ENCODE data around the gene NT5M.

Gene NT5M

DNA sequence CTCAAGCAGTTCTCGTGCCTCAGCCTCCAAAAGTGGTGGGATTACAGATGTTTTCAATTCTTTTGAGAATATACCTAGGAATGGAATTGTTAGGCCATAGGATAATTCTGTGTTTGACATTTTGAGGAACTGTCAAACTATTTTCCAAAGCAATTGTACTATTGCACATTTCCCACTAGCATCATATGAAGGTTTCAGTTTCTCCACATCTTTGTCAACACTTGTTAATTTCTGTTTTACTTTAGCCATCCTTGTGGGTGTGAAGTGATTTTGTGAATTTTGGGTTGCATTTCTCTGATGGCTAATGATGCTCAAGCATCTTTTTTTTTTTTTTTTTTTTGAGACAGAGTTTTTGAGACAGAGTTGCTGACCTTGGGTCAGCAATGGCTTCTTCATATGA is 6.2 kb downstream of the NT5M start:
- Histone ChIP-seq H3K9ac (ENCODE audit: low read length) (no peak overlapping the region), H3K4me1 (ENCODE audit: control insufficient read depth, insufficient read depth, low read length) (no peaks in the 10 kb centered on the region), H3K27ac (ENCODE audit: low read depth, low read length) (no peak overlapping the region), H3K27me3 (ENCODE audit: control insufficient read depth, insufficient read depth, low read length) (no peaks in the 10 kb centered on the region), H3K36me3 (ENCODE audit: control insufficient read depth, insufficient read depth, low read length) (no peaks in the 10 kb centered on the region), H3K4me3 (ENCODE audit: low read length) (no peak overlapping the region)

DNA sequence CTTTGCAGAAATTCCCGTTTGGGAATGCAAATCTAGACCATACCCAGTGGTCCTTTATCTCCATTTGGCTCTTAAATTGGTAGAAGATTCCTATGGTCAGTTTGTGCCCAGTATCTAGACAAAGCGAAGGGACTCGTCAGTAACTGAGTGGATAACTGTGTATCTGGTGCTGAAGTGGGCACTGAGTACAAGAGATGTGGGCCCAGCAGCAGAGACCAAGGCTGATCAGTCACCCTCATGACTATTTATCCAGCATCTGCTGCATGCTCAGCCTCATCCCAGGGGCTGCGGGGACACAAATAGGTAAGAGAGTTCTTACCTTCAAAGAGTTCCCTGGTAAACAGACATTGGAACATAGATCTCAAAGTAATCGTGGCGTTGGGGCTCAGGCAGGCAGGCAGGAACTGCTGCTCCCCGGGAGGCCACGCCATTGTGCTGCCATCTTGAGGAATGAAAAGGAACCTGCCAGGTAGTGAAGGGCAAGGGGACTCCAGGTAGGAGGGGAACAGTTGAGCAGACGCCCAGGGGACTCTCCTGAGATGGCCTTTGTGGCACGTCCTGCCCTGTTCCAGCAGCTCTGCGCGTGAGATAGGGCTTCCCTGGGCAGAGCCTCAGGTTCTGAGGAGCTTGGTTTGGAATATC is 10.3 kb downstream of the NT5M start:
- peaks cover 2% of the 10 kb centered on the region for H3K36me3 ChIP-seq (ENCODE audit: control insufficient read depth, insufficient read depth, low read length)
- no peaks in the 10 kb centered on the region for H3K4me1 ChIP-seq (ENCODE audit: control insufficient read depth, insufficient read depth, low read length)
- H3K9ac ChIP-seq (ENCODE audit: low read length) = no peak overlapping the region
- H3K27ac ChIP-seq (ENCODE audit: low read depth, low read length) = no peak overlapping the region
- no peak overlapping the region for H3K4me3 ChIP-seq (ENCODE audit: low read length)
- H3K27me3 ChIP-seq (ENCODE audit: control insufficient read depth, insufficient read depth, low read length) = no peaks in the 10 kb centered on the region

DNA sequence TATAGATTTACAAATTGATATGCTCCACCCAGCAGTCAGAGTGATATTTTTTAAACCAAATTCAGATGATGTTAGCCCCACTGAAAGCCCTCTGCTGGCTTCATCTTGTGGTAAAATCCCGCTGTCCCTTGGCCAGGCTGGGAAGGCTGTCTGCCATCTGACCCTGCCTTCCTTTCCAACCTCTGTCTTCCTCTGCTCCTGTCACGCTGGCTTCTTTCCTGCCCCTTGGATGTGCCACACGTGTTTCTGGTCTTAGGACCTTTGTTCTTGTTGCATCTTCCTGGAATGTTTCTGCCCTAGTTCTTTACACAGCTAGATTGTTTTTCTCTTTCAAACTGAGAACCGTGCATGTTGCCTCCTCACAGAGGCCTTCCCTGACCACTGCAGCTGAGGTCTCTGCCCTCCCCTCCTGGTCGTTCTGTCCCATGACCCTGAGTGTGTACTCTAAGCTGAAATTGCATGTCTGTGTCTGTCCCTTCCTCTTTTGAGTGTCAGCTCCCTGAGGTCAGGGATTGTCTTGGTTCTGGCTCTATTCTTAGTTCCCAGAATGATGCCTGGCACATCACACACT is 11.4 kb downstream of the NT5M start:
- no peak overlapping the region for H3K4me3 ChIP-seq (ENCODE audit: low read length)
- peaks cover 2% of the 10 kb centered on the region for H3K36me3 ChIP-seq (ENCODE audit: control insufficient read depth, insufficient read depth, low read length)
- no peaks in the 10 kb centered on the region for H3K4me1 ChIP-seq (ENCODE audit: control insufficient read depth, insufficient read depth, low read length)
- no peak overlapping the region for H3K27ac ChIP-seq (ENCODE audit: low read depth, low read length)
- no peaks in the 10 kb centered on the region for H3K27me3 ChIP-seq (ENCODE audit: control insufficient read depth, insufficient read depth, low read length)
- H3K9ac ChIP-seq (ENCODE audit: low read length) = no peak overlapping the region

DNA sequence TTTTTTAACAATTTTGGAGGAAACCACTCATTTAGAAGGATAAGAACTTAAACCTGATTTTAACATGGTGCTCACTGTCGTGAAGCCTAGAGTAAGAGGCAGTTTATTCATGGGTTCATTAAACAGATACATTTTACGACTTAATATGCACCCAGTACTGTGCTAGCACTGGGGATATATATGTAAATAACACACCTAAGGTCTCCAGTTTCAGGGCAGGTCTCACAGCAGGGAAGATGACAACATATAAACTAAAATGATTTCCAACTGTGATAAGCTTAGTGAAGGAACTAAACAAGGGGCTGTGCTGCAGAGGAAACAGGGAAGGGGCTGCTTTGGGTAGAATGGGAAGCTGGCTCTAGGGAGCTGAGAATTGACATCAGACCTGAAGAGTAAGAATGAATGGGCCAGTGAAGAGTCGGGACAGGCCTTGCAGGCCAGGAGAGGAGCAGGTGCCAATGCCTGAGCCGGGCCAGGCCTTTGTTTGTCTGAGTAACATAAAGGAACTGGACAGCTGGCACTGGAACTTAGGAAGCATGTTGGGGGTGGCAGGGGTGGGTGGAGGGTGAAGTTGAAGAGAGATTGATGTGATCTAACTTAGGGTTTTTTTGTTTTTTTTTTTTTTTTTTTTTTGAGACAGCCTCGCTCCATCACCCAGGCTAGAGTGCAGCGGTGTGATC is 12.1 kb downstream of the NT5M start:
- H3K36me3 ChIP-seq (ENCODE audit: control insufficient read depth, insufficient read depth, low read length) = peaks cover 2% of the 10 kb centered on the region
- no peak overlapping the region for H3K4me3 ChIP-seq (ENCODE audit: low read length)
- no peaks in the 10 kb centered on the region for H3K4me1 ChIP-seq (ENCODE audit: control insufficient read depth, insufficient read depth, low read length)
- no peak overlapping the region for H3K9ac ChIP-seq (ENCODE audit: low read length)
- no peaks in the 10 kb centered on the region for H3K27me3 ChIP-seq (ENCODE audit: control insufficient read depth, insufficient read depth, low read length)
- no peak overlapping the region for H3K27ac ChIP-seq (ENCODE audit: low read depth, low read length)

DNA sequence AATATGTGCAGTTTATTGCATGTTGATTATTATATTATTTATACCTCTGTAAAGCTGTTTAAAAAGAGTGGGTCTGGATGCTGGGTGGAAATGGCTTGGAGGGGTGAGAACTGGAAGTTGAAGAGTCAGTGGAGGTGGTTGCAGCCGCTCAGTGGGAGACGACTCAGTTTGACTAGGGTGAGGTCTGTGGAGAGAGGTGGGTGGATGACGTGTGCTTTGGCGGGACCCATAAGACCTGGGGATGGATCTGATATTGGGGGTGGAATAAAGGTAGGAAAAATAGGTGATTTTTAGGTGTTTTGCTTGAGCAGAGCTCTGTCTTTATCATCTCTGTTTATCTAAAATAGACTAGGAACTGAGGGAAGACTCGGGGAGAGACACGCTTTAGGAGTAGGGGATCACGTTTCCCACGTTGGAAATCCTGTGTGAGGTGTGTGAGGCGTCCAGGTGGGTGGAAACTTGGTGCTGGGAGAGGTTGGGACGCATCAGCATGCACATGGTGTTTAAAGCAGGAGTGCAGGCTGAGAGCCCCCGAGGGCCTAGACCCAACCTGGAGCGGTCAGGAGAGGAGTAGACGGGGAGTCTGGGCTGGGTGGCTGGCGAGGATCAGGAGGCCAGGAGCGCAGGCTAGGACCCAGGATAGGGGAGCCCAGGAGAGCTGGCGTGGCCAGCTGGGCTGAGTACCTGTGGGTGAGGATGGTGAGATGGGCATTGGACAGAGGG is 17.2 kb downstream of the NT5M start:
- Histone ChIP-seq H3K9ac (ENCODE audit: low read length) (no peak overlapping the region), H3K4me1 (ENCODE audit: control insufficient read depth, insufficient read depth, low read length) (no peaks in the 10 kb centered on the region), H3K27me3 (ENCODE audit: control insufficient read depth, insufficient read depth, low read length) (no peaks in the 10 kb centered on the region), H3K27ac (ENCODE audit: low read depth, low read length) (no peak overlapping the region), H3K36me3 (ENCODE audit: control insufficient read depth, insufficient read depth, low read length) (no peaks in the 10 kb centered on the region), H3K4me3 (ENCODE audit: low read length) (no peak overlapping the region)

DNA sequence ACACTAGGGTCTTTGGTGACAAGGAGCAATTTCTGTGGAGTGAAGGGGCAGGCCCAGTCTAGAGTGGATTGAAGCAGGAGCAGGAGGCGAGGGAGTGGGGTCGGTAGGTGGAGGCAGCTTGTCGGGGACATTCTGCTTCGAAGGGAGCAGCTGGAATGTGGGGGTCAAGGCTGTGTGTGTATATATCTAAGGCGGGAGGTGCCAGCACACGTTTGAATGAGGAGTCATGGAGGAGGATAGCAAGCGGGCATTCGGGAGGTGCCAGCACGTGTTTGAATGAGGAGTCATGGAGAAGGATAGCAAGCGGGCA is 17.7 kb downstream of the NT5M start:
- Histone ChIP-seq H3K27me3 (ENCODE audit: control insufficient read depth, insufficient read depth, low read length) (no peaks in the 10 kb centered on the region), H3K27ac (ENCODE audit: low read depth, low read length) (no peak overlapping the region), H3K4me1 (ENCODE audit: control insufficient read depth, insufficient read depth, low read length) (no peaks in the 10 kb centered on the region), H3K9ac (ENCODE audit: low read length) (no peak overlapping the region), H3K36me3 (ENCODE audit: control insufficient read depth, insufficient read depth, low read length) (no peaks in the 10 kb centered on the region), H3K4me3 (ENCODE audit: low read length) (no peak overlapping the region)

DNA sequence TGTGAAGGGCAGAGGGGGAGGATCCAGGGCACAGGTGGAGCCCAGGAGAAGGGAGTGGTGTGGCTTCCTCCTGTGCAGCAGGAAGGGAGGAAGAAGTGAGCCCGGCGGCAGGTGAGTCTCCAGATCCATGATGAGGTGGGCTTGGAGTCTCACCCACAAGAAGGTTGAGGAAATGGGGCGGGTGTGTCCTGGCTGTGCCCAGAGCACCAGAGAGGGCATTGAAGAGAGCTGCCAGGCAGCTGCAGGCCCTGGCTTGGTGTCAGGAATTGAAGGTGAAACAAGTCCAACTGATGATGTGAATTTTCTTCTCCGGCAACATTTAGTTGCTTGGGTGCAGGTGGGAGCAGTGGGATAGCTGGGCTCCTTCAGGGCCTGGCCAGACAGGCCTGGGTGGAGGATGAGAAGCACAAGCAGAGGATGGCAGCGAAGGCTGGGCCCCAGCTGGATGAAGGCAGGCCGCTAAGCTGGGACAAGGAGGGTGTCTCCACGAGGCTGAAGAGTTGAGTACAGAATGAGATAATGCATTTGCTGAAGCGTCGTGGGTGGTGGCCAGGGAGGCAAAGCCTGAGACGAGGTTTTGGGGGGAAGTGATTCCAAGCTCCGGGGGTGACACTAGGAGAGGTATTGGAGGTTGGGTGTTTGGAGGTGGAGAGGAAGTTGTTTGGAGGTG is 18.3 kb downstream of the NT5M start:
- Histone ChIP-seq H3K4me1 (ENCODE audit: control insufficient read depth, insufficient read depth, low read length) (no peaks in the 10 kb centered on the region), H3K36me3 (ENCODE audit: control insufficient read depth, insufficient read depth, low read length) (peaks cover 2% of the 10 kb centered on the region), H3K9ac (ENCODE audit: low read length) (no peak overlapping the region), H3K27me3 (ENCODE audit: control insufficient read depth, insufficient read depth, low read length) (no peaks in the 10 kb centered on the region), H3K4me3 (ENCODE audit: low read length) (no peak overlapping the region), H3K27ac (ENCODE audit: low read depth, low read length) (no peak overlapping the region)

DNA sequence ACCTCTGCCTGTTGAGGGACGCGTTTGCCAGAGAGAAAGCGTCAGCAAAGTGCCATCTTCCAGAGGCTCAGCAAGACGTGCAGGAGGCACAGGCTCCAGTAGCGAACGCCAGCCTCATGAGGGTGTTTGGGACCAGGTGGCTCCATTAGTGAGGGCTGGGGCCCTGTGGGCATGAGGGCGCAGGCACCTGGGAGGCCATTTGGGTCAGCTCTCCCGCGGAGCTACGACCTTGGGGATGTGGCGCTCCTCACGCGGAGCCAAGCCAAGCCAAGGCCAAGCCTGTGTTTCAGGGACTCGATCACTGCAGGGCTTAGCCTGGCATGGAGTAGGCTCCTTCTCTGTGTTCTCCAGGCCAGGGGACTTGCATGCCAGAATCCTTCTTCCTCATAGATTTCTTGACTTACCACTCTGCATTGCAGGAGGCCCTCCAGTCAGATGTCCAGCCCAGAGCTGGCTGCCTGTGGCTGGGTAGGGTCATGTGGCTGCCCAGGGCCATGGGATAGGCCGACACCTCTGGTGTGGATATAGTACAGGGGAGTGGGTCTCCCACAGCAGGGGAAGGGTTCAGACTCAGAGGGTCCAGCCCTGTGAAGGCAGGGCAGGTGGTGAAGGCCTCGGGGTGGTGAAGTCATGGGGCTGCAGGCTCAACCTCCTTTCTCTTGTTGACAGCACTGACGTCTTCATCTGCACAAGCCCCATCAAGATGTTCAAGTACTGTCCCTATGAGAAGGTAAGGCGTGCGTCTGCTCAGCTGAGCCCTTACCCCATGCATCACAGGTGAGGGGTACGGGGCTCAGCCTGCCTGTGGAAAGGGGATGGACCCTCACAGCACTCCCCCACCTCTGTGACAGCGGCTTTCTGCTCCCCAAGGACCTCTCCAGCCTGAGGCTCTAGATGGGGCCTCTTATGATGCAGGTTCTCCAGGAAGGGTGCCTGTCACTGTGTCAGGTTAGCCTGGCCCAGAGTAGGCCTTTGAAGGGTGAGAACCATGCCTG is 19.6 kb downstream of the NT5M start:
- Histone ChIP-seq H3K4me3 (ENCODE audit: low read length) (no peak overlapping the region), H3K4me1 (ENCODE audit: control insufficient read depth, insufficient read depth, low read length) (no peaks in the 10 kb centered on the region), H3K36me3 (ENCODE audit: control insufficient read depth, insufficient read depth, low read length) (peaks cover 2% of the 10 kb centered on the region), H3K27me3 (ENCODE audit: control insufficient read depth, insufficient read depth, low read length) (no peaks in the 10 kb centered on the region), H3K9ac (ENCODE audit: low read length) (no peak overlapping the region), H3K27ac (ENCODE audit: low read depth, low read length) (no peak overlapping the region)

DNA sequence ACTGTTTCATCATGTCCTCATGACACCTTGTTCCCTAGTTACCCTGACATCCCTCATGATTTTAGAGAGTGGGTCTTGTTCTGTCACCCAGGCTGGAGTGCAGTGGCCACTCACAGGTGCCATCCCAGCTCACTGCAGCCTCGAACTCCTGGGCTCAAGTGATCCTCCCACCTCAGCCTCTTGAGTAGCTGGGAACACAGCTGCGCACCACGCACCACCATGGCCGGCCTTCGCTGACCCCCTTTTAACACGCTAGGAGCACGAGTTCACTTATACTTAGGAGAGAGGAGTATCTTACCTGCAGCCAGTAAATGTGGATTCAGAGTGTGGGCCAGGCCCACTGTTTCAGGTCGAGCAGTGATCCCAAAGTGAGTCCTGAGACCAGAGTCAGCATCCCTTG is 21.4 kb downstream of the NT5M start:
- Histone ChIP-seq H3K4me1 (ENCODE audit: control insufficient read depth, insufficient read depth, low read length) (no peaks in the 10 kb centered on the region), H3K4me3 (ENCODE audit: low read length) (no peak overlapping the region)

DNA sequence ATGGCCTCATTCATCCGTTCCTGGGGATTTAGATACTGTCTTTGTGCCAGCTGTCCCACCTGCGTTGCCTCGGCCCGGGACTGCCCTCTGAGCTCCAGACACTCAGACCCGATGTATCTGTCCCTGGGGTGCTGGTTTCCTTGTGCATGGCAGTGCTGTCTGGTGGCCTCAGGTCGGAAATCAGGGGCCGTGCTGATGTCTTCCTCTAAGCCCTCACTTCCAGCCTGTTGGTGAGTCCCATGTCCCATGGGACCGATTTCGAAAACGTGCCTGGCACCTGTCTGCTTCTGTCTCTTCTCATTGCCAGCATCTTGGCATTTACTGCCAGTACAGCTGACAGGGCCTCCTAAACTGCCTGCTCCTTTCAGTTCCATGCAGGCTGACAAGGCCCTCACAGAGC is 22.1 kb downstream of the NT5M start:
- H3K9ac ChIP-seq (ENCODE audit: low read length) = no peak overlapping the region
- no peaks in the 10 kb centered on the region for H3K27me3 ChIP-seq (ENCODE audit: control insufficient read depth, insufficient read depth, low read length)
- H3K27ac ChIP-seq (ENCODE audit: low read depth, low read length) = no peak overlapping the region
- peaks cover 2% of the 10 kb centered on the region for H3K36me3 ChIP-seq (ENCODE audit: control insufficient read depth, insufficient read depth, low read length)
- no peaks in the 10 kb centered on the region for H3K4me1 ChIP-seq (ENCODE audit: control insufficient read depth, insufficient read depth, low read length)
- no peak overlapping the region for H3K4me3 ChIP-seq (ENCODE audit: low read length)

More for the DNA sequence above, 21.4 kb downstream of the NT5M start:
- Histone ChIP-seq H3K27me3 (ENCODE audit: control insufficient read depth, insufficient read depth, low read length) (no peaks in the 10 kb centered on the region), H3K9ac (ENCODE audit: low read length) (no peak overlapping the region), H3K36me3 (ENCODE audit: control insufficient read depth, insufficient read depth, low read length) (peaks cover 2% of the 10 kb centered on the region), H3K27ac (ENCODE audit: low read depth, low read length) (no peak overlapping the region)

DNA sequence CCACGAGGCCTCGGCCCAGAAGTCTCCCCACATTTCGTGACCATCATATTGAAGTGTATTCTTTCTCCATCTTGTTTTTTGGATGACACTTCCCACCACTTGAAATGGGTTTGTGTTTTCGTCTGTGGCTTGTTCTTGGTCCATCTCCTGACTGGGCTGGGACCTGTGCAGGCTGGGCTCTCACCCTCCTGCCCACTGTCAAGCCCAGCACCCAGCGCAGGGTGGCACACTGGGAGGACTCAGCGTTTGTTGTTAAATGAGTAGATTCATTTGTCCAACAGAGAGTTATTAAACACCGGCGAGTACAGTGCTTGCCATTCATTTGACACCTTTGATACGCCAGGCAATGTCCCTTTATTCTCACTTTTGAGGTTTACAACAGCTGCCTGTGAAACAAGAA is 22.6 kb downstream of the NT5M start:
- Histone ChIP-seq H3K4me3 (ENCODE audit: low read length) (no peak overlapping the region), H3K27ac (ENCODE audit: low read depth, low read length) (no peak overlapping the region), H3K27me3 (ENCODE audit: control insufficient read depth, insufficient read depth, low read length) (no peaks in the 10 kb centered on the region), H3K9ac (ENCODE audit: low read length) (no peak overlapping the region), H3K36me3 (ENCODE audit: control insufficient read depth, insufficient read depth, low read length) (peaks cover 2% of the 10 kb centered on the region), H3K4me1 (ENCODE audit: control insufficient read depth, insufficient read depth, low read length) (no peaks in the 10 kb centered on the region)

All from rectal smooth muscle tissue (tissue), 1 donor.